Nephron progenitor cell (in vitro differentiated cells): Measurements from ENCODE around the gene EEFSEC.

Experiments used
- DNase-seq: peaks from one replicate; pipeline ENCODE4 v3.0.0; 2021
- H3K27ac Mint-ChIP-seq: 2 replicates; pipeline ENCODE4 v1.8.0; 2021; ENCODE audit warnings: mild to moderate bottlenecking, moderate library complexity, mixed read lengths
- H3K27me3 Mint-ChIP-seq: 2 replicates; pipeline ENCODE4 v1.8.0; 2021; ENCODE audit warnings: mild to moderate bottlenecking, low read depth, mixed read lengths; ENCODE audit not compliant: poor library complexity
- H3K36me3 Mint-ChIP-seq: 2 replicates; pipeline ENCODE4 v1.8.0; 2021; ENCODE audit warnings: low read depth, mixed read lengths
- H3K4me1 Mint-ChIP-seq: 2 replicates; pipeline ENCODE4 v1.8.0; 2021; ENCODE audit warnings: mixed read lengths
- H3K4me3 Mint-ChIP-seq: 2 replicates; pipeline ENCODE4 v1.8.0; 2021; ENCODE audit warnings: mild to moderate bottlenecking, moderate library complexity, mixed read lengths
- H3K9me3 Mint-ChIP-seq: 2 replicates; pipeline ENCODE4 v1.8.0; 2021; ENCODE audit warnings: mild to moderate bottlenecking, moderate library complexity, mixed read lengths
- CTCF ChIP-seq: fragments of 200-600 bp; sonication (generic); IDR thresholded peaks from 2 replicates; pipeline ENCODE4 v1.5.0; 2021; ENCODE audit warnings: antibody characterized with exemption

The EEFSEC gene

DNA sequence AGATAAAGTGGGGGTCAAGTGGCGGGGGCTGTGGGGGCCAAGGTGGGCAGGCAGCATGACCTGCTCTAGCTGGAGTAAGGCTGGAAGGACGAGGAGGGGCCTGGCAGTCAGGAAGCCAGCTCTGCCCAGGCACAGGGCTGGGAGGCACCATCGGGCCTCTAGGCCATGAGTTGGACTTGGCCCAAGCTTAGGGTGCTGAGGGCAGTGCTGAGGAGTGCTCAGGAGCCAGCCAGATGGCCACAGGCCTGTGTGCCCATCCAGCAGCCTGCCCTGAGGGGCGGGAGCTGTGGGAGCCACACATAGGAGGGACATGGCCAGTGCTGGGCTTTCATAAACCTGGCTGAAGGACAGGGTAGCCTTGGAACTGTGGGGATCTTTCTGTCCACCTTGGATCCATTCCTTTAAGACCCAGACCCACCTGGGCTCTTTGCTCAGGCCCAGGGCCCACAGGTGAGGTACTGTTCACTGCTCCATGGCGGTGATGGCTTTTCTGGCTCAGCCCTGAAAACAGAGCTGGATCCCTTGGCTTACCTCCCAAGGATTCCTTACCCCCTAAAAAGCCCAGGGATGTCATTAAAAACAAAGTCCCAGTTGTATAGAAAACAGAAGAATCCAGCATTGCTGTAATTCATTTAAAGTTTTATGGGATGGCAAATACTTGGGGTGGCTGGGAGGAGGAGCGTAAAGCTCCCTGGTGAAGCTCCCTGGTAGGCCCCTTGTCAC lies 176.4 kb downstream of the EEFSEC start:
- no peaks in the 10 kb centered on the region for H3K36me3 Mint-ChIP-seq
- no peaks in the 10 kb centered on the region for H3K9me3 Mint-ChIP-seq
- H3K27me3 Mint-ChIP-seq: peaks cover 70% of the 10 kb centered on the region

GRCh38 chr3:128330214-128330842 lies 177.0 kb downstream of the EEFSEC start:
- Mint-ChIP-seq H3K27ac (no peak overlapping the region), H3K36me3 (no peaks in the 10 kb centered on the region), H3K4me3 (no peak overlapping the region), H3K27me3 (peaks cover 70% of the 10 kb centered on the region), H3K4me1 (peaks cover 12% of the 10 kb centered on the region), H3K9me3 (no peaks in the 10 kb centered on the region)
- DNase-seq: no peak
- no peak for TF ChIP-seq CTCF

More for the DNA sequence above, 176.4 kb downstream of the EEFSEC start:
- Mint-ChIP-seq H3K27ac (no peak overlapping the region), H3K4me1 (peaks cover 7% of the 10 kb centered on the region), H3K4me3 (no peak overlapping the region)
- DNase-seq: no peak
- no peak for TF ChIP-seq CTCF

- peaks cover 61% of the 10 kb centered on the region for H3K27me3 Mint-ChIP-seq
- H3K36me3 Mint-ChIP-seq: no peaks in the 10 kb centered on the region
- no peak overlapping the region for H3K4me3 Mint-ChIP-seq
- H3K9me3 Mint-ChIP-seq: no peaks in the 10 kb centered on the region
- TF ChIP-seq CTCF: no peak
- peaks cover 51% of the 10 kb centered on the region for H3K4me1 Mint-ChIP-seq
- no peak for DNase-seq
- peak overlapping the region; percentile 75 for H3K27ac Mint-ChIP-seq
Observed at GRCh38 chr3:128334086-128334645, 180.9 kb downstream of the EEFSEC start.

GRCh38 chr3:128334766-128335165 lies 181.5 kb downstream of the EEFSEC start:
- no peak for DNase-seq
- H3K36me3 Mint-ChIP-seq: no peaks in the 10 kb centered on the region
- peaks cover 60% of the 10 kb centered on the region for H3K27me3 Mint-ChIP-seq
- no peak overlapping the region for H3K4me3 Mint-ChIP-seq
- no peak for TF ChIP-seq CTCF
- no peaks in the 10 kb centered on the region for H3K9me3 Mint-ChIP-seq
- H3K27ac Mint-ChIP-seq: no peak overlapping the region
- peaks cover 57% of the 10 kb centered on the region for H3K4me1 Mint-ChIP-seq

- Mint-ChIP-seq H3K27me3 (peaks cover 58% of the 10 kb centered on the region), H3K27ac (peak overlapping the region; percentile 9), H3K36me3 (no peaks in the 10 kb centered on the region), H3K4me1 (peaks cover 59% of the 10 kb centered on the region), H3K4me3 (no peak overlapping the region), H3K9me3 (no peaks in the 10 kb centered on the region)
- DNase-seq: no peak
- TF ChIP-seq CTCF: no peak
Observed at GRCh38 chr3:128335621-128336296, 182.5 kb downstream of the EEFSEC start.
